NCI-H2029 treated with DMSO at 0.1 percent for 48 hours (cell line): ENCODE measurements around the gene GRIN2D.

Experiments used
- DNase-seq: peaks from one replicate; lab custom pipeline; 2025; lab: John Stamatoyannopoulos, UW

GRIN2D gene

DNA sequence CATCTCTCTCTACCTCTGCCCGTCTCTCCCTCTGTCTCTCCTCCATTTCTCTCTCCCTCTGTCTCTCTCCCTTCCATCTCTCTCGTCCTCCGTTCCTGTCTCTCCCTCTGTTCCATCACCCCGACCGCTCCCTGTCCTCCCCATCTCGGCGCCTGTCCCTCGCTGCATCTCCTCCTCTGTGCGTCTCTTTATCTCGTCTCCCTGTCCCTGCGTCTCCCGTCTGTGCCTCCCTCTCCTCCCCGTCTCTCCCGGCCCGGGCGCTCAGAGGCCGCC is 4.6 kb downstream of the GRIN2D start:
- no peak for DNase-seq

DNA sequence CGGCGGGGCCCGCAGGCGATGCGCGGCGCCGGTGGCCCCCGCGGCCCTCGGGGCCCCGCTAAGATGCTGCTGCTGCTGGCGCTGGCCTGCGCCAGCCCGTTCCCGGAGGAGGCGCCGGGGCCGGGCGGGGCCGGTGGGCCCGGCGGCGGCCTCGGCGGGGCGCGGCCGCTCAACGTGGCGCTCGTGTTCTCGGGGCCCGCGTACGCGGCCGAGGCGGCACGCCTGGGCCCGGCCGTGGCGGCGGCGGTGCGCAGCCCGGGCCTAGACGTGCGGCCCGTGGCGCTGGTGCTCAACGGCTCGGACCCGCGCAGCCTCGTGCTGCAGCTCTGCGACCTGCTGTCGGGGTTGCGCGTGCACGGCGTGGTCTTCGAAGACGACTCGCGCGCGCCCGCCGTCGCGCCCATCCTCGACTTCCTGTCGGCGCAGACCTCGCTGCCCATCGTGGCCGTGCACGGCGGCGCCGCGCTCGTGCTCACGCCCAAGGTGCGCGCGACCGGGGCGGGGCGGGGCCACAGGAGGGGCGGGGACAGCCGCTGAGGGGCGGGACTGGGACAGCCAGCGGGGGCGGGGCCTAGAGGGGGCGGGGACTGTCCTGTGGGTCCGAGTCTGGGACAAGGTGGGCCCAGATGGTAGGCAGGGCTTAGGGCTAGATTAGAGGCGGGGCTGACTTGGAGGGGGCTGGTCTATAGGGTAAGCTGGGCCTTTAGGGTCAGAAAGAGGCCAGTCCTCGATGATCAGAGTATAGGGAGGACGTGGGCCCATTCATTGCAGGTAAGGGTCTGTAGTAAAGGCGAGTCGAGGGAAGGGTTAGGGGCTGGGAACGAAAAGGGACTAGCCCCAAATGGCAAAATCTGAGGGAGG is 5.1 kb downstream of the GRIN2D start:
- DNase-seq, result peak; percentile 32

DNA sequence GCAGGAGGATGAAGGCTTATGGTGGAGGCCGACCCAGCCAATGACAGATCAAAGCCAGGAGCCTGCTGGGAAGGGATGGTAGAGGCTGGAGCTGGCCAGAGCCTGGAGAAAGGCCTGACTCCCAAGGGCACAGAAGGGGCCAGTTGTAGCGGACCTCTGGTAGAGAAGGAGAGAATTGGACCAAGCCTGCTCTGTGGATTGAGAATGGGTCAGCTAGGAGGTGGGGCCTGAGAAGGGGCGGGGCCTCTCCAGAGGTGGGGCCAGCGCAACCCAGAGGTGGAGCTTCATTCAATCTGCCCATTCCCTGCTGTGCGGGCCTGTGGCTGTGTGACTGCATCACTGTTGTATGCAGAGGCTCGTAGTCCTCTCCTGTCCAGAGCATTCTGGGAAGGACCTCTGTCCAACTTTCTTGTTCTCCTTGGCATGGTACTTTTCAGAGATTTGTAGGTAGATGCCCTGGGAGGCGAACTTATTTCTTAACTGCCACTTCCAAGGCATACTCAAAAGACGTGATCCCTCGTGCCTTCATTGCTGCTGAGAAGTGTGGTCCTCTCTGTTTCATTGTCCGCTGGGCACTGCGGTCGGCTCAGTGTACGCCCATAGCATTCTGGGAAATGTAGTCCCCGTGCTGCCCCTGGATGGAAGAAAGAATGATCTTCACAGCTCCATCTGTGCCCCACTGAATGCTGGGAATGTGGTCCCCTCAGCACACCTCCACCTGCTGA is 6.7 kb downstream of the GRIN2D start:
- peak; percentile 70 for DNase-seq

DNA sequence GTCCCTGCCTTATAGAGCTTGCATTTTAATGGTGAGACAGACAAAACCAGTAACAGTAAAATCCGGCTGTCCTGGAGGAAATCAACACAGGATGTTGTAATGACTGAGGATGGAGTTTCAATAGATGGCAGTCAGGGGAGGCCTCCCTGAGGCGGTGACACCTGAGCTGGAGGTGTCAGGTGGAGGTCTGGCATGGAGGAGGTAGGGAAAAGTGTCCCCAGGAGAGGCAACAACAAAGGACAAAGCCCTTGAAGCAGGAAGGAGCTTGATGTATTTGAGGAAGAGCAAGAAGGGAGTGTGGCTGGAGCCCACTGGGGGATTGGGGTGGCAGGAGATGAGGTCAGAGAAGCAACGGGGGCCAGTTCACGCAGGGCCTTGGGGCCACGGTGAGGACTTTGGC is 7.8 kb downstream of the GRIN2D start:
- DNase-seq, result no peak

DNA sequence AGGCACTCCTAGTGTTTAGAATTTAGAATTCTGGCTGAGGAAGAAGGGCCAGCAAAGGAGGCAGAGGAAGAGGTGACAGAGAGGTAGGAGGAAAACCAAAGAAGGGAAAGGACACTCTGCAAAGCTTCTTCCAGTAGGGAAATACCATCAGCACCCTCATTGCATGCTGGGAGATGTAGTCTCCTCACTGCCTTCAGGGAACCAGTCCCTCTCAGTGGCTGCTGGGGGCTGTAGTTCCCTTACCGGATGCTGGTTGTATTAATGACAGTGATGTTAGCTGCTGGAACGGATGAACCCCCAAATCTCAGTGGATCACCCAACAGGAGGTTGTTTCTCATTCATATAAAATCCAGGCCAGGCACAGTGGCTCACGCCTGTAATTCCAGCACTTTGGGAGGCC is 10.1 kb downstream of the GRIN2D start:
- DNase-seq, result no peak

DNA sequence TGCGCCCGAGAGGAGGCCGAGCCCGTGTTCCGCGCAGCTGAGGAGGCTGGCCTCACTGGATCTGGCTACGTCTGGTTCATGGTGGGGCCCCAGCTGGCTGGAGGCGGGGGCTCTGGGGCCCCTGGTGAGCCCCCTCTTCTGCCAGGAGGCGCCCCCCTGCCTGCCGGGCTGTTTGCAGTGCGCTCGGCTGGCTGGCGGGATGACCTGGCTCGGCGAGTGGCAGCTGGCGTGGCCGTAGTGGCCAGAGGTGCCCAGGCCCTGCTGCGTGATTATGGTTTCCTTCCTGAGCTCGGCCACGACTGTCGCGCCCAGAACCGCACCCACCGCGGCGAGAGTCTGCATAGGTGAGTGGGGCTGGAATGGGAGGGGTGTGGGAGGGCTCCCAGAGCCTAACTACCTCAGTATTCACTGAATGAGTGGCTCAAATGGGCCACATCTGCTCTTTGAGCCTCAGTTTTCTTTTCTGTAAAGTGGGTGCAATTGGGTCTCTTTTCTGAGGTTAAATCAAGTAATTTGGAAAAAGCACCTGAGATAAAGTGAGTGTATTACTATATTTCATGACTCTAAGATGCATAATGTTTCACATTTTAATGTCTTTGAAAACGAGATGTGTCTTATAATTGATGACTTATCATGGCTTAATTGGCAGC is 11.7 kb downstream of the GRIN2D start:
- DNase-seq, result no peak

DNA sequence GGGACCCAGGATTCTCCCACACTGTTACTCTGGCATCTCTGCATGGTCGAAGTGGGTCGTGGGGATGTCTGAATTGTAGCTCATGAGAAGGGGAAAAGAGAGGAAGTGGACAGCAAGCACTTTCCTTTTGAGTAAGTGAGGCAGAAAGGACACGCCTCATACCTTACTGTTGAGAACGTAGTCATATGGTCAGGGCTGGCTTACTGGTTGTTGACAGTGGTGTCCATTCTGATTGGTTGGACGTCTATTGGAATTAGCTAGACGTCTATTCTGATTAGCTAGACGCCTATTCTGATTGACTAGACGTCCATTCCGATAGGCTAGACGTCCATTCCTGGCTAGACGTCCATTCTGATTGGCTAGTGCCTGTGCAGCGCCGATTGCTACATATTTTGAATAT is 12.4 kb downstream of the GRIN2D start:
- DNase-seq, result no peak

DNA sequence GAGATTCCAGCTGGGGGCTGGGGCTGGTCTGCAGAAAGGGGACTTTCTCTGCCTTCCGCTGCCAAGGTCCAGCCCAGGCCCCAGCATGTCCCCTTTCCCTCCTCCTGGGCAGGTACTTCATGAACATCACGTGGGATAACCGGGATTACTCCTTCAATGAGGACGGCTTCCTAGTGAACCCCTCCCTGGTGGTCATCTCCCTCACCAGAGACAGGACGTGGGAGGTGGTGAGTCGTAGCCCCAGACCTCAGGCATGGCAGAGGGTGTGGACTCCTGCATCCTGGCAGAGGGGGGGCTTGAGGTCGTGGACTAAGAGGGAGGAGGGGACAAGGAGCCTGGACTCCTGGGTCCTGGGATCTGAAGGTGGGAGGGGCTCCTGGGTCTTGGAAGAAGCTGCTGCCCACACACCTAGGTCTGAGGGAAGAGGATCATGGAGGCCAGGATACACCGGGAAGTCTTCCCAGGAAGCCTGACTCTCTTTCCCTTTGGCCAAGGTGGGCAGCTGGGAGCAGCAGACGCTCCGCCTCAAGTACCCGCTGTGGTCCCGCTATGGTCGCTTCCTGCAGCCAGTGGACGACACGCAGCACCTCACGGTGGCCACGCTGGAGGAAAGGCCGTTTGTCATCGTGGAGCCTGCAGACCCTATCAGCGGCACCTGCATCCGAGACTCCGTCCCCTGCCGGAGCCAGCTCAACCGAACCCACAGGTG is 20.6 kb downstream of the GRIN2D start:
- no peak for DNase-seq

DNA sequence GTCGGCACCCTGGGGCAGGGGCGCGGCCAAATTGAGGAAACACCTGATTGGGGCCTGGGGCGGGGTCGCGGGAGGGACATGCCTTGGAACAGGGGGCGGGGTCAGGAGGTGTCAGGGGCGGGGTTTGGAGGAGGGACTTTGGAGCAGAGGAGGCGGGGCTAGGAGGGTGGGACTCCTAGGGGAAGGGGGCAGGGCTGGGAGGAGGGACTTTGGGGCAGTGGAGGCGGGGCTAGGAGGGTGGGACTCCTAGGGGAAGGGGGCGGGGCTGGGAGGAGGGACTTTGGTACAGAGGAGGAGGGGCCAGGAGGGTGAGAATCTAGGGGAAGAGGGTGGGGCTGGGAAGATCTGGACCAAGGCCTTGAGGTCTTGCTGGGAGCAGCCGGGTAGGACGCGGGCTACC is 21.9 kb downstream of the GRIN2D start:
- DNase-seq, result peak; percentile 67

DNA sequence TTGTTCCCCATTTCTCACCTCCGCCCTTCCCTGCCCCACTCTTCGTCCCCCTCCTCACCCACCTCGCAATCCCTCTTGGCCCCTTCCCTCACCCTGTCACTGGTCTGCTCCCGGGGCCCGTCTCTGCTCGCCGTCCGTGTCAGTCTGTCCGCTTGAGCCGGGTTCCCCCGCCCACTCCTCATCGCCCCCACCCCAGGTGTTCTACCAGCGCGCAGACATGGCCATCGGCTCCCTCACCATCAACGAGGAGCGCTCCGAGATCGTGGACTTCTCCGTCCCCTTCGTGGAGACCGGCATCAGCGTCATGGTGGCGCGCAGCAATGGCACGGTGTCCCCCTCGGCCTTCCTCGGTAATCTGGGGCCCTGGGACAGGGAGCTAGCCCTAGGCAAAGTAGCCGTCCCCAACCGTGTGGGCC is 22.3 kb downstream of the GRIN2D start:
- DNase-seq, result no peak

DNA sequence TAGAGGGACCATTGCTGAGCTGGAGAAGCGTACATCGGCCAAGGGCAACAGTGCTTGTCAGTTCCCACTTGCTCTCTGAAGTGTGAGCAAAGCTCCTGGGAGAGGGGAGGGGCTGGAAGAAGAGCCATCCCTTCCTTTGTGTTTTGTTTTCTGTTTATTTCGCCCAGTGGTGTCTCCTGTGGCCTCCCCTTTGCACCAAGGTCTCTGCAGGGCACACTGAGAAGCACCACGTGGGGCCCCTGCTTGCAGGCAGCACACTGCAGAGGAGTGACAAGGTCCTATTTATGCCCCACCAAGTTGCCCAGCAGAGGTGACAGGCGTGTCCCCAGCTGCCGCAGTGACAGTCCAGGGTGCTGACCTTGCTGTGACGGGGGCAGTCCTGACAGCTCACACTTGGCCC is 24.0 kb downstream of the GRIN2D start:
- DNase-seq, result no peak

DNA sequence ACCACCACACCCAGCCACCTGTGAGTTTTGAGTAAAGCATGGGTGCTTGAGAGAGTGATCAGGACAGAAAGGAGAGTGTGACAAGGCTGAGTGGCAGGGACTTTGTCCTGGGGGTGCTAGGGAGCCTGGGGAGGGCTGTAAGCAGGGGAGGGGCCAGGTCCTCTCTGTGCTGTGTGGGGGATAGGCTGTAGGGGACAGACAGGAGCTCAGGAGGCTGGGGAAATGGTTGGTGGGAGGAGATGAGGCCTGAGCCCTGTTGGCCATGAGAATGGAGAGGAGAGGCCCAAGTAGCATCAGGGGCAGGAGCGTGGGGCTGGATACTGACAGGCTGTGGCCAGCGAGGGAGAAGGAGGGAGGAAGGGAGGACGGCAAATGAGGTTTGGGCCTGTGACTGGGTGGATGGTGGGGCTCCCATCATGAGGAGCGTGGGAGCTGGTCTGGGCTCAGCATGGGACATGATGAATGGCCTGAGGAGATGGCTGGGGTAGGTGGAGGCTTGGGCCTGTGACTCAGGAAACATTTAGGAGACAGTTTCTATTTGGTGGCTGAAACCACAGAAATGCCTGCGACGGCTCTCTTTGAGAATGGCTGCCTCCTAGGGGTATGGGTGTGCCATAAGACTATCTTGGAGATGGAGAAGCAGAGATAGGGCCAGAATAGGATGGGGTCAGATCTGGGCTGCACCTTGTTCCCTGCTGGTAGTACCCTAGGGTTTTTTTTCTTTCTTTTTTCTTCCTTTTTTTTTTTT is 25.0 kb downstream of the GRIN2D start:
- no peak for DNase-seq

DNA sequence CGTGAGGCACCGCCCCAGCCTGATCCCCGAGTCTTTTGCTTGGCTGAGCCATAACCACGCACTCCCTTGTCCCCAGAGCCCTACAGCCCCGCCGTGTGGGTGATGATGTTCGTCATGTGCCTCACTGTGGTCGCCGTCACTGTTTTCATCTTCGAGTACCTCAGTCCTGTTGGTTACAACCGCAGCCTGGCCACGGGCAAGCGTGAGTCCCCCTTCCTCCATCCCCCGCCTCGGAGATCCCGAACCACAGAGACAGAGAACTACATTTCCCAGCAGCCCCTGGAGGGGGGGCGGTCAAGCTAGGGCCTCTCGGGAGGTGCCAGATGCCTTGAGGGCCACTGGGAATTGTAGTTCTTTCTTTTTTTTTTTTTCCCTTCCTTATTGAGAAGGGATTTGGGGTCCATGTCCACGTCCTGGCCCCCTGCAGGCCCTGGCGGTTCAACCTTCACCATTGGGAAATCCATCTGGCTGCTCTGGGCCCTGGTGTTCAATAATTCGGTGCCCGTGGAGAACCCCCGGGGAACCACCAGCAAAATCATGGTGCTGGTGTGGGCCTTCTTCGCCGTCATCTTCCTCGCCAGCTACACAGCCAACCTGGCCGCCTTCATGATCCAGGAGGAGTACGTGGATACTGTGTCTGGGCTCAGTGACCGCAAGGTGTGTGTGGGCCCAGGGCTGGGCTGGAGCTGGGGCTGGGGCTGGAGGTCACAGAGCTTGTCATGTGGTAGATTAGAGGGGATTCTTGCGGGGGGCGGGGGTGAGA is 25.9 kb downstream of the GRIN2D start:
- no peak for DNase-seq

DNA sequence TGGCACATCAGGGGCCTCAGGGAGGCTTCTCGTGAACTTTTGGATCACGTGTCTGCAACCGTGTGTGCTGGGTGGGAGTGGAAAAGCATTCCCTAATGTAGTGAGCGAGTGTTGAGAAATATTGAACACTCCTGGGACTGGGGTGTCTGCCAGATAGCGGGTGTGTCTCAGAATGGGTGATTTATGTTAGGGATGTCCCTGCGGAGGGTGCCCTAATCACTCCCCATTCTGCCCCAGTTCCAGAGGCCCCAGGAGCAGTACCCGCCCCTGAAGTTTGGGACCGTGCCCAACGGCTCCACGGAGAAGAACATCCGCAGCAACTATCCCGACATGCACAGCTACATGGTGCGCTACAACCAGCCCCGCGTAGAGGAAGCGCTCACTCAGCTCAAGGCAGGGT is 28.1 kb downstream of the GRIN2D start:
- no peak for DNase-seq

DNA sequence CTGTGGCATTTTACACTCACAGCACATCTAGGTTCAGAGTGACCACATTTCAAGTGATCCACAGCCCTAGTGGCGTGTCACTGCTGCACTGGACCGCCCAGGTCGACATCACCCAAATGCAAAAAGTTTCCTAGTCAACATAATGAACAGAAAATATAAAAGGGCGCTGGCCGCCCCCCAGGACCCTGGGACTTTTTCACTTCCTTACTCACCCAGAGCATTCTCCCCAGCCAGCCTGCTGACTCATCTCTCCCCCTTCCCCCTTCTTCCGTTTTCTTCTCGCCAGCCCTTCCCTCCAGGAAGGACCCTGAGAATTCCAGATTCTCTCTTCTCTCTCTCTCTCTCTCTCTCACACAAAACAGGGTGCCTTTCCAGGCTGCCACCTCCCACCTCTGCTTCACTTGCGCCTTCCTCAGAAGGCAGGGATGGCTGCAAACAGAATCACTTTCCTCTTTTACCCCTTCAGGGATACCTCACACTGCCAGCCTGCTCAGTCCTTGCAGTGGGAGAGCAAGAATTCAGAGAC is 31.3 kb downstream of the GRIN2D start:
- DNase-seq, result no peak

DNA sequence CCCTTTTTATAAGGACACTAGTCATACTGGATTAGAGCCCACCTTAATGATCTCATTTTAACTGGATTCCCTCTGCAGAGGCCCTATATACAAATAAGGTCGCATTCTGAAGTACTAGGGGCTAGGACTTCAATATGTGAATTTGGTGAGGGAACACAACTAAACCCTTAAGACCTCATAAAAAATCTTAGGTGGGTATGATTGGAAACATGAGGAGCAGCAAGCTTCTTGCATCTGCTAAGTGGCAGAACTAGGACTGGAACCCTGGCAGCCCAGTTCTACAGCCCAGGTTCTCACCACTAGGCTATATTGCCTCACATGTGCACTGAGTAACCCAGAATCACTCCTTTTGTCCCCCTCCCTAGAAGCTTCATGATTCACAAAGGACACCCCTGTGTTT is 35.2 kb downstream of the GRIN2D start:
- no peak for DNase-seq

DNA sequence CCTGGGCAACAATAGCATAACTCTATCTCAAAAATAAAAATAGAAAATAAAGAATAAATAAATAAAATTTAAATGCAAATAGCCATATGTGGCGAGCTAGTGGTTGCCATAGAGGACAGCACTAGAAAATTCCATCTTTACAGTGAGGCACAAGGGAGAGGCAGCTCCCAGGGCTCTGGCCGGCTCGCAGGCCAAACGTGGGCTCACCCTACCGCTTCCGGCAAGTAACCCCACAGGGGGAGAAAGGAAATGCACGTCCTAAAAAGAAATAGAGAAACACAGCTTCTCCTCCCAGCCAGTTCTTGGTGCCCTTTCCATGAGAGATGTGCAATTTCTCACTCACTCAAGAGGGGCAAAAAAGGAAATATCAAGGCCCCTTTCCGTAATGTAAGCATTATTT is 39.9 kb downstream of the GRIN2D start:
- DNase-seq, result no peak

DNA sequence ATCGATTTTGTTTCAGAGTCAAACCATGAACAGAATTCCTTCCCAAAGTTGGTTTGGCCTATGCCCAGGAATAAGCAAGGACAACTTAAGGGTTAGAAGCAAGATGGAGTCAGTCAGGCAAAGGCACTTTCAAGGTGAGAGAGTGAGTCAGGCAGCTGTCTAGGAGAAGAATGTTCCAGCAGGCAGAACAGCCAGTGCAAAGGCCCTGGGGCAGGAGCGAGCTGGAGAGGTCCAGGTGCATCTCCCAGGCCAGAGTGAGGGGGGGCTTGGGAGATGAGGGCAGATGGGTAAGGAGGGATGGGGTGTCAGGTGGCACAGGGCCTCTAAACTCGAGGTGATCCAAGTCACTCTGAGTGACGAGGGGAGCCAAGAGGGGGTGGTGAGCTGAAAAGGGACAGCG is 43.1 kb downstream of the GRIN2D start:
- DNase-seq, result no peak

DNA sequence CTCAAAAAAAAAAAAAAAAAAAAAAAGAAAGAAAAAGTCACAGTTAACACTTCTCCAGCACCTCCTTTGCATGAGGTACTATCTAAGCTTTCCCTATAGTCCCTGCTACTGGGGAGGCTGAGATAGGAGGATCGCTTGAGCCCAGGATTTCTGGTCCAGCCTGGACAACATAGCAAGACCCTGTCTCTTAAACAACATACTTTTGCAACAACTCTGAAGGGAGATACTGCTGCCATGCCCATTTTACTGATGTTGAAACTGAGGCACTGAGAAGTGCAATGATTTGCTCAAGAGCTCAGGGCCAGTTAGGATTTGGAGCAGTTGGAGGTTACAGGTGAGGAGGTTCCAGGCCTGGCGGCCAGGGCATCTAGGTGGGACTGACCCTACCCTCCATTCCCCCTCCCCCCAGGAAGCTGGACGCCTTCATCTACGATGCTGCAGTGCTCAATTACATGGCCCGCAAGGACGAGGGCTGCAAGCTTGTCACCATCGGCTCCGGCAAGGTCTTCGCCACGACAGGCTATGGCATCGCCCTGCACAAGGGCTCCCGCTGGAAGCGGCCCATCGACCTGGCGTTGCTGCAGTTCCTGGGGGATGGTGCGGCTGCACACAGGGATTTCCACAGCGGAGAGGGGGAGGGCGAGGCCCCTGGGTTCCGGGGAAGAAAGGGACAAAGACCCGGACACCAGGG is 48.0 kb downstream of the GRIN2D start:
- DNase-seq, result no peak
